Tibial nerve (tissue), 4 donors: Measurements from ENCODE around the gene NFX1.

Experiments used
- EP300 ChIP-seq, 2 donors: sonication (generic); formaldehyde crosslinking; IDR thresholded peaks; one replicate each; pipeline ENCODE4 v1.6.1; 2017; ENCODE audit warnings: antibody characterized with exemption in 2 of 2, mild to moderate bottlenecking in 1 of 2
- POLR2A ChIP-seq, 2 donors: fragments of 450-650 bp; IDR thresholded peaks; one replicate each; pipeline ENCODE4 v1.6.1; 2017; ENCODE audit warnings: antibody characterized with exemption in 2 of 2, mild to moderate bottlenecking in 2 of 2, moderate library complexity in 2 of 2
- TF ChIP-seq, protein P1 (sequence below), 5 experiments: fragments of 200-600 bp in 3 of 5; fragments of 450-650 bp in 2 of 5; sonication (generic) in 3 of 5; IDR thresholded peaks; one replicate each; pipeline ENCODE4 v1.5.1; 2016 to 2019; ENCODE audit warnings: antibody characterized with exemption in 5 of 5, mild to moderate bottlenecking in 3 of 5, moderate library complexity in 2 of 5

DNA sequence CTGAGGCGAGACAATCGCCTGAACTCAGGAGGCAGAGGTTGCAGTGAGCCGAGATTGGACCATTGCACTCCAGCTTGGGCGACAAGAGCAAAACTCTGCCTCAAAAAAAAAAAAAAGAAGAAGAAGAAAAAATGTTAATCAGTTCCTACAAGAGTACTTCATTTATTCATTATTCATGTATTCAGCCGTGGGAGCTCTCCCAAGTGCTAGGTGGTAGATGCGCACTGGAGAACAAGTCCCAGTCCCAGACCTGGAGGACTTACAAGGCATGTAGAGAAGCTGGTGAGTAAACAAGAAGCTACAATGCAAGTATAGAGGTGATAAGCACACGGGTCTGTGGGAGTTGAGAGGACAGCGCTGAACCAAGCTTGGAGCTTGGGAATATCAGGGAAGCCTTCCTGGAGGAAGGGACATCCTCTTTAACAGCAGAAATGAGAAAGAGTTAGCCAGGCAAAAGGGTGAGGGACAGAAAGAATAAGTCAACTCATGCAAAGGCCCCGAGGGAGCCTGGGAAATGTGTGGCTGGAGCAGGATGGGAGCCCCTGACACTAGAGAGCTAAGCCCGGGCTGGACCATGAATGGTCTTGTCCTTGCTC is 129.5 kb downstream of the NFX1 start:
- TF ChIP-seq, protein P1, sequence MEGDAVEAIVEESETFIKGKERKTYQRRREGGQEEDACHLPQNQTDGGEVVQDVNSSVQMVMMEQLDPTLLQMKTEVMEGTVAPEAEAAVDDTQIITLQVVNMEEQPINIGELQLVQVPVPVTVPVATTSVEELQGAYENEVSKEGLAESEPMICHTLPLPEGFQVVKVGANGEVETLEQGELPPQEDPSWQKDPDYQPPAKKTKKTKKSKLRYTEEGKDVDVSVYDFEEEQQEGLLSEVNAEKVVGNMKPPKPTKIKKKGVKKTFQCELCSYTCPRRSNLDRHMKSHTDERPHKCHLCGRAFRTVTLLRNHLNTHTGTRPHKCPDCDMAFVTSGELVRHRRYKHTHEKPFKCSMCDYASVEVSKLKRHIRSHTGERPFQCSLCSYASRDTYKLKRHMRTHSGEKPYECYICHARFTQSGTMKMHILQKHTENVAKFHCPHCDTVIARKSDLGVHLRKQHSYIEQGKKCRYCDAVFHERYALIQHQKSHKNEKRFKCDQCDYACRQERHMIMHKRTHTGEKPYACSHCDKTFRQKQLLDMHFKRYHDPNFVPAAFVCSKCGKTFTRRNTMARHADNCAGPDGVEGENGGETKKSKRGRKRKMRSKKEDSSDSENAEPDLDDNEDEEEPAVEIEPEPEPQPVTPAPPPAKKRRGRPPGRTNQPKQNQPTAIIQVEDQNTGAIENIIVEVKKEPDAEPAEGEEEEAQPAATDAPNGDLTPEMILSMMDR (IDR thresholded peaks at IDR 0.05) = no peak
- TF ChIP-seq POLR2A (IDR thresholded peaks at IDR 0.05) = no peak
- TF ChIP-seq EP300 (IDR thresholded peaks at IDR 0.05) = no peak
